HepG2 (cell line): ENCODE measurements around the gene NCAPD2. TPM values are rescaled to one million over a fixed set of nuclear protein-coding genes. Genes with fewer than 3 reads are reported as not detected.

Experiments
- ATAC-seq: fragments of 200-7000 bp; cut with Tn5 transposase; 3 replicates; pipeline ENCODE4 v1.9.1; 2020; ENCODE audit warnings: mild to moderate bottlenecking, moderate library complexity
- BruUV-seq: library from RNA; stranded (reverse); fragments of 400-500 nt; replicated peaks from 2 replicates; lab custom pipeline; 2021; lab: Mats Ljungman, UMichigan
- CTCF ChIA-PET: fragments of 300-600 bp; formaldehyde crosslinking; extraction: SDS; loops from one replicate; lab custom pipeline; 2021; ENCODE audit warnings: low total read pairs, inconsistent platforms, low intra/inter-chr PET ratio; lab: Yijun Ruan, JAX
- POLR2A ChIA-PET: fragments of 350-600 bp; sonication (Branson Sonifier 250); formaldehyde crosslinking; loops from one replicate; lab custom pipeline; 2020; ENCODE audit warnings: antibody characterized with exemption, inconsistent platforms; lab: Yijun Ruan, JAX
- DNase-seq: peaks from one replicate; pipeline ENCODE4 v3.0.0-alpha.2; 2015; ENCODE audit warnings: low spot score
- FAIRE-seq: peaks from 3 replicates; lab custom pipeline; 2011; peaks lifted over from hg19 to GRCh38; lab: Jason Lieb, UNC
- H2AFZ ChIP-seq: one replicate; pipeline ENCODE4 v1.6.1; 2011; ENCODE audit warnings: low read length, inconsistent platforms
- H3K27ac ChIP-seq: fragments of 300-600 bp; 3 replicates; pipeline ENCODE4 v1.8.0; 2011; ENCODE audit warnings: mixed run types, mild to moderate bottlenecking, mixed read lengths, low read length, inconsistent platforms; ENCODE audit not compliant: insufficient read depth; ENCODE audit errors: extremely low read length
- H3K27me3 ChIP-seq, 2 experiments: fragments of 200-600 bp in 1 of 2; 2 replicates in 1 of 2; 3 replicates in 1 of 2; pipeline versions ENCODE4 v1.6.0 to v1.8.0; 2011; ENCODE audit warnings: low read length in 2 of 2, mild to moderate bottlenecking in 2 of 2, moderate library complexity in 2 of 2, inconsistent platforms in 1 of 2; ENCODE audit not compliant: insufficient read depth in 2 of 2, control insufficient read depth in 1 of 2
- H3K36me3 ChIP-seq, 2 experiments: fragments of 200-600 bp in 1 of 2; replicated peaks in 1 of 2; 2 replicates in 1 of 2; 3 replicates in 1 of 2; pipeline versions ENCODE4 v1.5.1 to v1.8.0; 2011; ENCODE audit warnings: low read length in 2 of 2, inconsistent platforms in 1 of 2; ENCODE audit not compliant: insufficient read depth in 2 of 2, control insufficient read depth in 1 of 2
- H3K4me1 ChIP-seq: 2 replicates; pipeline ENCODE4 v1.5.1; 2012; ENCODE audit warnings: low read length, inconsistent platforms; ENCODE audit not compliant: insufficient read depth
- H3K4me2 ChIP-seq: 2 replicates; pipeline ENCODE4 v1.6.0; 2011; ENCODE audit warnings: low read depth, low read length, inconsistent platforms
- H3K4me3 ChIP-seq, 3 experiments: fragments of 200-600 bp in 1 of 3; sonication (generic), shearing (Covaris generic) in 1 of 3; replicated peaks in 1 of 3; 2 replicates each; pipeline ENCODE4 v1.5.1; 2011 to 2016; ENCODE audit warnings: low read length in 3 of 3, inconsistent platforms in 2 of 3, low read depth in 2 of 3, mild to moderate bottlenecking in 2 of 3, control low read depth in 1 of 3, mixed read lengths in 1 of 3; ENCODE audit not compliant: insufficient read depth in 1 of 3
- H3K79me2 ChIP-seq: one replicate; pipeline ENCODE4 v1.6.1; 2011; ENCODE audit warnings: low read length, inconsistent platforms; ENCODE audit not compliant: insufficient read depth
- H3K9ac ChIP-seq: 2 replicates; pipeline ENCODE4 v1.6.0; 2011; ENCODE audit warnings: mild to moderate bottlenecking, low read depth, low read length, inconsistent platforms; ENCODE audit not compliant: insufficient read depth
- H3K9me3 ChIP-seq: 2 replicates; pipeline ENCODE4 v1.5.1; 2012; ENCODE audit warnings: mild to moderate bottlenecking, low read length
- H4K20me1 ChIP-seq: 2 replicates; pipeline ENCODE4 v1.6.0; 2011; ENCODE audit warnings: inconsistent platforms, mild to moderate bottlenecking, low read length, moderate library complexity; ENCODE audit not compliant: insufficient read depth
- POLR2AphosphoS5 ChIP-seq: IDR thresholded peaks from 2 replicates; pipeline ENCODE4 v1.6.1; 2012; ENCODE audit warnings: low read depth, low read length
- WGBS: methylation state at CpG from one replicate; pipeline ENCODE4 v1.1.6; 2017; ENCODE audit warnings: low lambda C conversion rate; 5-methylcytosine and 5-hydroxymethylcytosine counted together
- in situ Hi-C: cut with HindIII; loops from 2 replicates; pipeline ENCODE4 v1.10.0; 2017; ENCODE audit warnings: low pct_unique_long_range_greater_than_20kb; ENCODE audit not compliant: extremely low pct_ligation_motif_present
- intact Hi-C: fragments of 100-400 bp; cut with micrococcal nuclease; formaldehyde crosslinking; loops from one replicate; pipeline ENCODE4 v1.10.0; 2022; ENCODE audit not compliant: unreplicated experiment
- polyA plus RNA-seq, 8 experiments: library from polyadenylated mRNA; depleted of rRNA in 3 of 8; stranded (reverse) in 7 of 8; unstranded in 1 of 8; fragments of >200 nt; fragmentation: Illumina TruSeq in 4 of 8; extraction: Trizol in 4 of 8; gene quantifications; 2 replicates each; pipeline versions ENCODE4 v1.2.1 to v1.2.3, GENCODE V29; 2011 to 2016; ENCODE audit warnings: low read depth in 4 of 8, missing spikeins in 1 of 8, mixed read lengths in 1 of 8; ENCODE audit not compliant: insufficient read depth in 1 of 8
- total RNA-seq, 5 experiments: library from RNA; depleted of rRNA; stranded (reverse); fragments of >200 nt; fragmentation: Illumina TruSeq; extraction: Trizol; gene quantifications; 2 replicates each; pipeline ENCODE4 v1.2.3, GENCODE V29; 2016; ENCODE audit warnings: low read depth in 1 of 5
- TF ChIP-seq, protein P1 (sequence below): sonication (generic); formaldehyde crosslinking; IDR thresholded peaks from 2 replicates; pipeline ENCODE4 v1.5.0; 2020; ENCODE audit warnings: mild to moderate bottlenecking, missing genetic modification reagents, borderline replicate concordance
- TF ChIP-seq, protein P2 (sequence below): sonication (generic); formaldehyde crosslinking; IDR thresholded peaks from 2 replicates; pipeline ENCODE4 v1.5.1; 2020; ENCODE audit warnings: mild to moderate bottlenecking, missing genetic modification reagents, moderate library complexity
- TF ChIP-seq, protein P3 (sequence below): sonication (generic); formaldehyde crosslinking; IDR thresholded peaks from 2 replicates; pipeline ENCODE4 v1.5.0; 2020; ENCODE audit warnings: mild to moderate bottlenecking, missing genetic modification reagents, moderate library complexity

Gene NCAPD2
- total and polyA plus RNA-seq, 2 of the 13 experiments (the other 11 are each of a cell fraction or from before 2014, with no cell fraction given), result 51.1 to 65.6 TPM

DNA sequence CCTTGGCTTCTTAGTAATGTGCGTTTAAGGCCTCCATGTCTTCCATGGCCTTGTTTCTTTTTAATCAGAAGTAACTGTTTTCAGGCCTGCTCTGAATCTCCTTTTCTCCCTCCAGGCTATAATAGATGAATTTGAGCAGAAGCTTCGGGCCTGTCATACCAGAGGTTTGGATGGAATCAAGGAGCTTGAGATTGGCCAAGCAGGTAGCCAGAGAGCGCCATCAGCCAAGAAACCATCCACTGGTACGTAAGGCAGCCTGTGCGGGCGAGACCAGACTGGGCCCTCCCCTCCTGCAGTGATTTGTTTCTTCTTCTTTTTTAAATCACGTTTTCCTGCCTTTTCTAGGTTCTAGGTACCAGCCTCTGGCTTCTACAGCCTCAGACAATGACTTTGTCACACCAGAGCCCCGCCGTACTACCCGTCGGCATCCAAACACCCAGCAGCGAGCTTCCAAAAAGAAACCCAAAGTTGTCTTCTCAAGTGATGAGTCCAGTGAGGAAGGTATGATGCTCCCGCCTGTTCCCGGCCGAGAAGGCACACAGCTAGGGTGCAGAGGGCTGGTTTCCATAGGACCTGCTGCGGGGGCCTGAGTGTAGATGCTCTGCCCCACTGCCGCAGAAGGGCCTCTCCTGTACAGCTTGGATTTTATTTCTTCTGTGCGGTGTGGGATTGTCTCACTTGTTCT, 36.8 kb downstream of the NCAPD2 start:
- peak overlapping the region; percentile 97 for H3K27ac ChIP-seq
- ChIA-PET POLR2A (interaction anchor here (1.6 kb wide), 1 partner anchor 24 kb away, joined by 8 read pairs; no protein-coding TSS in a partner anchor), CTCF (no interaction called here)
- no TSS peak for BruUV-seq
- H3K36me3 ChIP-seq, result peaks cover 36 to 61% of the 10 kb centered on the region in 2 experiments
- H3K27me3 ChIP-seq, result no peaks in the 10 kb centered on the region; a peak in 1 of 5 replicates
- no peak overlapping the region for H3K4me2 ChIP-seq
- DNase-seq (no peak), FAIRE-seq (no peak), ATAC-seq (no peak)
- intact Hi-C loops (loop anchor here (10.0 kb wide), 2 partner anchors 56 to 186 kb away; partner anchors contain the start of genes TNFRSF1A and VAMP1), in situ Hi-C loops (loop anchor here (10.0 kb wide), 1 partner anchor 106 kb away; no protein-coding TSS in a partner anchor)
- no peak overlapping the region for H3K9ac ChIP-seq
- H3K4me1 ChIP-seq, result peaks cover 28% of the 10 kb centered on the region
- no peak overlapping the region for H3K4me3 ChIP-seq
- H3K9me3 ChIP-seq, result no peaks in the 10 kb centered on the region
- peaks cover 22% of the 10 kb centered on the region for H3K79me2 ChIP-seq
- 97% methylated on average over 18 of the region's 18 CpGs for WGBS
- no peak overlapping the region for H2AFZ ChIP-seq
- peaks cover 12% of the 10 kb centered on the region; the same call in 1 of the 2 replicates for H4K20me1 ChIP-seq
- TF ChIP-seq, protein P1, sequence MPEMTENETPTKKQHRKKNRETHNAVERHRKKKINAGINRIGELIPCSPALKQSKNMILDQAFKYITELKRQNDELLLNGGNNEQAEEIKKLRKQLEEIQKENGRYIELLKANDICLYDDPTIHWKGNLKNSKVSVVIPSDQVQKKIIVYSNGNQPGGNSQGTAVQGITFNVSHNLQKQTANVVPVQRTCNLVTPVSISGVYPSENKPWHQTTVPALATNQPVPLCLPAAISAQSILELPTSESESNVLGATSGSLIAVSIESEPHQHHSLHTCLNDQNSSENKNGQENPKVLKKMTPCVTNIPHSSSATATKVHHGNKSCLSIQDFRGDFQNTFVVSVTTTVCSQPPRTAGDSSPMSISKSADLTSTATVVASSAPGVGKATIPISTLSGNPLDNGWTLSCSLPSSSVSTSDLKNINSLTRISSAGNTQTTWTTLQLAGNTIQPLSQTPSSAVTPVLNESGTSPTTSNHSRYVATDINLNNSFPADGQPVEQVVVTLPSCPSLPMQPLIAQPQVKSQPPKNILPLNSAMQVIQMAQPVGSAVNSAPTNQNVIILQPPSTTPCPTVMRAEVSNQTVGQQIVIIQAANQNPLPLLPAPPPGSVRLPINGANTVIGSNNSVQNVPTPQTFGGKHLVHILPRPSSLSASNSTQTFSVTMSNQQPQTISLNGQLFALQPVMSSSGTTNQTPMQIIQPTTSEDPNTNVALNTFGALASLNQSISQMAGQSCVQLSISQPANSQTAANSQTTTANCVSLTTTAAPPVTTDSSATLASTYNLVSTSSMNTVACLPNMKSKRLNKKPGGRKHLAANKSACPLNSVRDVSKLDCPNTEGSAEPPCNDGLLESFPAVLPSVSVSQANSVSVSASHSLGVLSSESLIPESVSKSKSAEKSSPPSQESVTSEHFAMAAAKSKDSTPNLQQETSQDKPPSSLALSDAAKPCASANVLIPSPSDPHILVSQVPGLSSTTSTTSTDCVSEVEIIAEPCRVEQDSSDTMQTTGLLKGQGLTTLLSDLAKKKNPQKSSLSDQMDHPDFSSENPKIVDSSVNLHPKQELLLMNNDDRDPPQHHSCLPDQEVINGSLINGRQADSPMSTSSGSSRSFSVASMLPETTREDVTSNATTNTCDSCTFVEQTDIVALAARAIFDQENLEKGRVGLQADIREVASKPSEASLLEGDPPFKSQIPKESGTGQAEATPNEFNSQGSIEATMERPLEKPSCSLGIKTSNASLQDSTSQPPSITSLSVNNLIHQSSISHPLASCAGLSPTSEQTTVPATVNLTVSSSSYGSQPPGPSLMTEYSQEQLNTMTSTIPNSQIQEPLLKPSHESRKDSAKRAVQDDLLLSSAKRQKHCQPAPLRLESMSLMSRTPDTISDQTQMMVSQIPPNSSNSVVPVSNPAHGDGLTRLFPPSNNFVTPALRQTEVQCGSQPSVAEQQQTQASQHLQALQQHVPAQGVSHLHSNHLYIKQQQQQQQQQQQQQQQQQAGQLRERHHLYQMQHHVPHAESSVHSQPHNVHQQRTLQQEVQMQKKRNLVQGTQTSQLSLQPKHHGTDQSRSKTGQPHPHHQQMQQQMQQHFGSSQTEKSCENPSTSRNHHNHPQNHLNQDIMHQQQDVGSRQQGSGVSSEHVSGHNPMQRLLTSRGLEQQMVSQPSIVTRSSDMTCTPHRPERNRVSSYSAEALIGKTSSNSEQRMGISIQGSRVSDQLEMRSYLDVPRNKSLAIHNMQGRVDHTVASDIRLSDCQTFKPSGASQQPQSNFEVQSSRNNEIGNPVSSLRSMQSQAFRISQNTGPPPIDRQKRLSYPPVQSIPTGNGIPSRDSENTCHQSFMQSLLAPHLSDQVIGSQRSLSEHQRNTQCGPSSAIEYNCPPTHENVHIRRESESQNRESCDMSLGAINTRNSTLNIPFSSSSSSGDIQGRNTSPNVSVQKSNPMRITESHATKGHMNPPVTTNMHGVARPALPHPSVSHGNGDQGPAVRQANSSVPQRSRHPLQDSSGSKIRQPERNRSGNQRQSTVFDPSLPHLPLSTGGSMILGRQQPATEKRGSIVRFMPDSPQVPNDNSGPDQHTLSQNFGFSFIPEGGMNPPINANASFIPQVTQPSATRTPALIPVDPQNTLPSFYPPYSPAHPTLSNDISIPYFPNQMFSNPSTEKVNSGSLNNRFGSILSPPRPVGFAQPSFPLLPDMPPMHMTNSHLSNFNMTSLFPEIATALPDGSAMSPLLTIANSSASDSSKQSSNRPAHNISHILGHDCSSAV, result no peak
- TF ChIP-seq, protein P2, sequence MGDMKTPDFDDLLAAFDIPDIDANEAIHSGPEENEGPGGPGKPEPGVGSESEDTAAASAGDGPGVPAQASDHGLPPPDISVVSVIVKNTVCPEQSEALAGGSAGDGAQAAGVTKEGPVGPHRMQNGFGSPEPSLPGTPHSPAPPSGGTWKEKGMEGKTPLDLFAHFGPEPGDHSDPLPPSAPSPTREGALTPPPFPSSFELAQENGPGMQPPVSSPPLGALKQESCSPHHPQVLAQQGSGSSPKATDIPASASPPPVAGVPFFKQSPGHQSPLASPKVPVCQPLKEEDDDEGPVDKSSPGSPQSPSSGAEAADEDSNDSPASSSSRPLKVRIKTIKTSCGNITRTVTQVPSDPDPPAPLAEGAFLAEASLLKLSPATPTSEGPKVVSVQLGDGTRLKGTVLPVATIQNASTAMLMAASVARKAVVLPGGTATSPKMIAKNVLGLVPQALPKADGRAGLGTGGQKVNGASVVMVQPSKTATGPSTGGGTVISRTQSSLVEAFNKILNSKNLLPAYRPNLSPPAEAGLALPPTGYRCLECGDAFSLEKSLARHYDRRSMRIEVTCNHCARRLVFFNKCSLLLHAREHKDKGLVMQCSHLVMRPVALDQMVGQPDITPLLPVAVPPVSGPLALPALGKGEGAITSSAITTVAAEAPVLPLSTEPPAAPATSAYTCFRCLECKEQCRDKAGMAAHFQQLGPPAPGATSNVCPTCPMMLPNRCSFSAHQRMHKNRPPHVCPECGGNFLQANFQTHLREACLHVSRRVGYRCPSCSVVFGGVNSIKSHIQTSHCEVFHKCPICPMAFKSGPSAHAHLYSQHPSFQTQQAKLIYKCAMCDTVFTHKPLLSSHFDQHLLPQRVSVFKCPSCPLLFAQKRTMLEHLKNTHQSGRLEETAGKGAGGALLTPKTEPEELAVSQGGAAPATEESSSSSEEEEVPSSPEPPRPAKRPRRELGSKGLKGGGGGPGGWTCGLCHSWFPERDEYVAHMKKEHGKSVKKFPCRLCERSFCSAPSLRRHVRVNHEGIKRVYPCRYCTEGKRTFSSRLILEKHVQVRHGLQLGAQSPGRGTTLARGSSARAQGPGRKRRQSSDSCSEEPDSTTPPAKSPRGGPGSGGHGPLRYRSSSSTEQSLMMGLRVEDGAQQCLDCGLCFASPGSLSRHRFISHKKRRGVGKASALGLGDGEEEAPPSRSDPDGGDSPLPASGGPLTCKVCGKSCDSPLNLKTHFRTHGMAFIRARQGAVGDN (CRISPR knock-in tag), result peak; percentile 14; the same call in 1 of the 2 replicates
- TF ChIP-seq POLR2AphosphoS5, result peak; percentile 45
- TF ChIP-seq, protein P3, sequence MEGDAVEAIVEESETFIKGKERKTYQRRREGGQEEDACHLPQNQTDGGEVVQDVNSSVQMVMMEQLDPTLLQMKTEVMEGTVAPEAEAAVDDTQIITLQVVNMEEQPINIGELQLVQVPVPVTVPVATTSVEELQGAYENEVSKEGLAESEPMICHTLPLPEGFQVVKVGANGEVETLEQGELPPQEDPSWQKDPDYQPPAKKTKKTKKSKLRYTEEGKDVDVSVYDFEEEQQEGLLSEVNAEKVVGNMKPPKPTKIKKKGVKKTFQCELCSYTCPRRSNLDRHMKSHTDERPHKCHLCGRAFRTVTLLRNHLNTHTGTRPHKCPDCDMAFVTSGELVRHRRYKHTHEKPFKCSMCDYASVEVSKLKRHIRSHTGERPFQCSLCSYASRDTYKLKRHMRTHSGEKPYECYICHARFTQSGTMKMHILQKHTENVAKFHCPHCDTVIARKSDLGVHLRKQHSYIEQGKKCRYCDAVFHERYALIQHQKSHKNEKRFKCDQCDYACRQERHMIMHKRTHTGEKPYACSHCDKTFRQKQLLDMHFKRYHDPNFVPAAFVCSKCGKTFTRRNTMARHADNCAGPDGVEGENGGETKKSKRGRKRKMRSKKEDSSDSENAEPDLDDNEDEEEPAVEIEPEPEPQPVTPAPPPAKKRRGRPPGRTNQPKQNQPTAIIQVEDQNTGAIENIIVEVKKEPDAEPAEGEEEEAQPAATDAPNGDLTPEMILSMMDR (CRISPR knock-in tag), result no peak
